Ramos (cell line): ENCODE data around the gene NPAT.

Experiments used
- in situ Hi-C: fragments of 300-500 bp; cut with MboI; formaldehyde crosslinking; loops from one replicate; pipeline ENCODE4 v1.14.3; 2022; ENCODE audit warnings: low sequenced_read_pairs; ENCODE audit not compliant: unreplicated experiment

The NPAT gene

GRCh38 chr11:108222574-108223347 lies at the start of gene NPAT, which contains the start of gene ATM:
Gene NPAT (minus strand): TSS chr11:108222638. CDS start chr11:108222536, 102 bp downstream.
Gene ATM (plus strand): TSS chr11:108223067. CDS start chr11:108227625, 4,558 bp downstream.
- in situ Hi-C loops = no loop called here

GRCh38 chr11:108269583-108269982 lies 47.1 kb upstream of the NPAT start:
- in situ Hi-C loops = no loop called here

DNA sequence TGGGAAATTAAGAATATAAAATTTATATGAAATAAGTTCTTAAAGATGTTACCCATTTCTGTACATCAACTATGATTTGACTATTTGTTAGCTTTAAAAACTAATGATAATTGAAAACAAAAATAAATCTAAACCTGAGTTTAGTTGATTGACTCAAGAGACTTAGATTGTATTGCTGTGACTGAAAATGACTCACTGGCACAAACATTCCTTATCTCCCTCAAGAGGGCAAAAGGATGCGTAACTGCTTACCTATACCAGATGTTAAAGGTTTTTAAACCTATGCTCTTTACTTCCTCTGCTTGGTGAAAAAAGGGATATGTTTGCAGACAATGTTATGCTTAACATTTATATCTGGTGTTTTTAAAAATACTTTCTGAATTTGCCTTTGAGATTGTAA lies 30.7 kb upstream of the NPAT start:
- in situ Hi-C loops = no loop called here

DNA sequence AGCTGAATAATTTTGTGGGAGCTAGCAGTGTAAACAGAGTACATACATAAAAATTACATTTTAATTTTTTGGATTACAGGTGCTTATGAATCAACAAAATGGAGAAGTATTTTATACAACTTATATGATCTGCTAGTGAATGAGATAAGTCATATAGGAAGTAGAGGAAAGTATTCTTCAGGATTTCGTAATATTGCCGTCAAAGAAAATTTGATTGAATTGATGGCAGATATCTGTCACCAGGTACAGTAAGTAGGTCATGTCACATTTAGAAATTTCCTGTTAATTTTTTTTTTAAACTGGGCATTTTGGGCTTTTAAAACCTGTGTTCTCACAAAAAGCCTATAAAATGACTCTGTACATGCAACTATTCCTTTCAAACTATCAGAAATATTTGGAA lies 24.4 kb upstream of the NPAT start:
- in situ Hi-C loops = no loop called here

DNA sequence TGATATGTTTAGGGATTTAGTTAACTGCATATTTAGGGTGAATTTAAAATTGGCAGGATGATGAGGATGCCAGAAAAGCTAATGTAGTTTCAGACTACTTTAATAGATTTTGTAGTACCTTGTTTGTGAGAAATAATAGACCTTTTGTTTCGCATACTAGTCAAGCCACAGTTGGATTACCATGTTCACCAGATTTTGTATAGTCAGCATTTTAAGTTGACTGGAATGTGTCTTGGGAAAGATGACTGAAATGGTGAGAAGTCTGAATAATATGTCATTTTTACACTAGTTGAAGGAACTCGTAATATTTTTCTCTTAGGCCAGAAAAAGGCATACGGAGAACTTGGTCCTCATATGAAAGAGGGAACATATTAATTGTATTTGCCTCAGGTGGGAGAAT lies 23.9 kb upstream of the NPAT start:
- in situ Hi-C loops = no loop called here

GRCh38 chr11:108242422-108242821 lies 20.0 kb upstream of the NPAT start:
- in situ Hi-C loops = no loop called here

- in situ Hi-C loops = no loop called here
Measured at GRCh38 chr11:108241330-108242037, 19.0 kb upstream of the NPAT start.

DNA sequence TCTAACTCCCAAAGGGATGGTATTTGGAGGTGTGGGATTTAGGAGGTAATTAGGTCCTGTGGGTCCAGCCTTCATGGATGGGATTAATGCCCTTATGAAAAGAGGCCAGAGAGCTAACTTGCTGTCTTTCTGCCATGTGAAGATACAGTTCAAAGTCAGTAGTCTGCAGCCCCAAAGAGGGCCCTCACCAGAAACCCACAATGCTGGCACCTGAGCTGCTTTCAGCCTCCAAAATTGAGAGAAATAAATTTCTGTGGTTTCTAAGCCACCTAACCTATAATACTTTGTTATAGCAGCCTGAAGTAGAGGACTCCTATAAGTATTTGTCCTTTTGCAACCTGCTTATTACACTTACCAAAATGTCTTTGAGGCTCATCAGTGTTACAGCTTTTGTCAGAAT lies 16.6 kb upstream of the NPAT start:
- in situ Hi-C loops = no loop called here

DNA sequence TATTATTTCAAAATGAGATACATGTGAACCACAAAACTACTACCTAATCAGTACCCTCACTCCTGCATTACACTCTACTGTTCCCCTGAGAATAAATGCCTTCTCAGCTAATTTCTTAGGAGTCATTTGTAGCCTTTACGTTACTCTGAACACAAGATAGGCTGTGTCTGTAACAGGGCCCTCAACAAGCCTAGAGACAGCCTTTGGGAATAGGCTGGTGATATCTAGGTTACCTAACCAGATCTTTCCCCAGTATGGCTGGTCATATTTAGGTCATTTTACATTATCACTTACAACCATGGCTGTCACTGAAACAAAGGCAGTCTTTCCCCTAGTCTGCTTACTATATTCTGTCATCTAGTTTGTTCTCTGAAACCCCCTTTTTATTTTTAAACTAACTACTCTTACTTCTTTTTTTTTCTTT lies 14.6 kb upstream of the NPAT start:
- in situ Hi-C loops = no loop called here

DNA sequence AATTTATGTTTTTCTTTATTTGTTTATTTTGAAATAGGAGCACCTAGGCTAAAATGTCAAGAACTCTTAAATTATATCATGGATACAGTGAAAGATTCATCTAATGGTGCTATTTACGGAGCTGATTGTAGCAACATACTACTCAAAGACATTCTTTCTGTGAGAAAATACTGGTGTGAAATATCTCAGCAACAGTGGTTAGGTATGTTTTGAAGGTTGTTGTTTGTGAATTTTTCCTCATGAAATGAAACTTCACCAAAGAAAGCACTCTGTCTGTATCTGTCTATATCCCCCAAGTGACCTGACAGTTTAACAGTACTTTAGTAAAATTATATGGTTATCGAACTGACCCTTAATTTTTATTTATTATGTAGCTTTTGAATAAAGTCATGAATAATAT lies 13.2 kb upstream of the NPAT start:
- in situ Hi-C loops = no loop called here

GRCh38 chr11:108235192-108235591 lies 12.8 kb upstream of the NPAT start:
- in situ Hi-C loops = no loop called here

DNA sequence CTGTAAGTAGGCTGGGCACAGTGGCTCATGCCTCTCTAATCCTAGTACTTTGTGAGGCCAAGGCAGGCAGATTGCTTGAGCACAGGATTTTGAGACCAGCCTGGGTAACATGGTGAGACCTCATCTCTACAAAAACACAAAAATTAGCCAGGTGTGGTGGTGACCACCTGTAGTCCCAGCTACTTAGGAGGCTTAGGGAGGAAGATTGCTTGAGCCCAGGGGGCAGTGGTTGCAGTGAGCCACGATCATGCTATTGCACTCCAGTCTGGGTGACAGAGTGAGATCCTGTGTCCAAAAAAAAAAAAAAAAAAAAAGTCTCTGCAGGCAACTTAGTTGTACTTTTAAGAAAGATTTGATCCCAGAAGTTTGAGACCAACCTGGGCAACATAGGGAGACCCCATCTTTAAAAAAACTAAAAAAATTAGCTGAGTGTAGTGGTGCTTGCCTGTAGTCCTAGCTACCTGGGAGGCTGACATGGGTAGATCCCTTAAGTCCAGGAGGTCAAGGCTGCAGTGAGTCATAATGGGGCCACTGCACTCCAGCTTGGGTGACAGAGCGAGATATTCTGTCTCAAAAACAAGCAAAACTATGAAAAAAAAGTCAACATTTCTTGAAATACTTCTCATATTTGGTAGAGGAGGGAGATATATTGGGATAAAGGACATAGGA lies 11.0 kb upstream of the NPAT start:
- in situ Hi-C loops = no loop called here

DNA sequence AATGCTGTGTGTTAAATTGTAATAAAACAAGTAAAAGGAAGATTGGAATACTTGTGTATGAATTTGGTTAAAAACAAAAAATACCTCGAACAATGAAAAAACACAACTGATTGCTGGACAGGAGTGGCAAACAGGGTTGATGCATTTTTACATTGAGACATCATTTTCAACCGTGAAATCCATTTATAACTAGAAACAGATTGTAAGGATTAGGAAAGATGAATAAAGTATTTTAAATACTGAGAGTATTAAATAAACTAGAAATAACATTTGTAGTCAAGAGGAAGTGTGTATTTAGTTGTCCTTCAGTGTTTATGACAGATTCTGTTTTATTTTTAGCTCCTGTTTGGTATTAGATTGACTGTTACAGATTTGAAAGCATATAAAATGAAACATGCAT lies 5.8 kb upstream of the NPAT start:
- in situ Hi-C loops = no loop called here

- in situ Hi-C loops = no loop called here
Measured at GRCh38 chr11:108226036-108226435, 3.6 kb upstream of the NPAT start.

GRCh38 chr11:108224911-108225786 lies 2.7 kb upstream of the NPAT start:
- in situ Hi-C loops = no loop called here

DNA sequence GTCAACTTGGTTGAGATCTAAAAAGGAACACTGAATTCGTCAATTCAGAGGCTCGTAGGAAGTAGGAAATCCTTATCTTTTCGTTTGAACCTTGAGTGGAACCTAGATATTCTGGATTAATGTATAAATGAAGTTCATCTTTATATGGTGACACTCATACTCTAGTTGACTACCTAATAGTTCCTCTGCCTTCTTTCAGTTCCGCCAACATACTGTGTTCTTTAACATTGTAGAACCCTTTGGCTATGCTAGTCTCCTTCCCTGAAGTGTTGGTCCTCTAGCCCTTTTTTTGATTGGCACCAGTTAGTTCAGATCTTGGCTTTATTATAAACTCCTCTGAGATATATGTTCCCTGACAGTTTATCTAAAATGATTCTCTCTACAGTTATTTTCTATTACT lies 1.9 kb upstream of the NPAT start:
- in situ Hi-C loops = no loop called here

GRCh38 chr11:108223348-108224149 lies 1.1 kb upstream of the NPAT start:
- in situ Hi-C loops = no loop called here

DNA sequence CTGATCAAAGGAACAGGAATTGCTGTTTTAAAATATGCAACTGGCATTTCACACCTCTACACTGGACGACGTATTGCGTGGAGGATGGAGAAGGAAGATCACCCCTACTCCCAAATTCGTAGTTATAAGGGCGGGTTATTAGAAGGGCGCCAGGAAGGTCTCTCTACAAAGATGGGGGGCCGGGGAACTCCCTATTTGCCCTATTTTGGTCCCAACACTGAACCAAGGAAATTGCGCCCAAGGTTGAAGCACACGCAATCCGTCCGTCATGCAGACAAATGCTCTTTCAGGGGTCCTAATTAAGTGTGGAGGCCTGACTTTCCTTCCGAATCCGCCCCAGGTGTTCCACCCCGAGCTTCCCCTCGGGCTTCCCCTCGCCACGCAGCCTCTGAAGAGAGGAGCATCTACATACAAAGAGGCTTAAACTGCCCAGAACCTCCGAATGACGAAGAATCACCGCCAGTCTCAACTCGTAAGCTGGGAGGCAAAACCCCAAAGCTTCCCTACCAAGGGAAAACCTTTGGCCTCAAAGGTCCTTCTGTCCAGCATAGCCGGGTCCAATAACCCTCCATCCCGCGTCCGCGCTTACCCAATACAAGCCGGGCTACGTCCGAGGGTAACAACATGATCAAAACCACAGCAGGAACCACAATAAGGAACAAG lies 396 bp downstream of the NPAT start:
- in situ Hi-C loops = no loop called here

- in situ Hi-C loops = no loop called here
Measured at GRCh38 chr11:108221371-108221770, 1.1 kb downstream of the NPAT start.
